HepG2 (cell line): Measurements from ENCODE around the gene C20orf204. TPM values are rescaled to one million over a fixed set of nuclear protein-coding genes. Genes with fewer than 3 reads are reported as not detected.
A peak's percentile ranks its signal among the peaks of the same experiment; 100 is the strongest.

Experiments used
- ARNTL ChIP-seq: sonication (generic); formaldehyde crosslinking; IDR thresholded peaks from 2 replicates; pipeline ENCODE4 v1.4.0; 2020; ENCODE audit warnings: mild to moderate bottlenecking, missing genetic modification reagents
- BRD4 ChIP-seq: sonication (generic); formaldehyde crosslinking; IDR thresholded peaks from 2 replicates; pipeline ENCODE4 v1.4.0; 2020; ENCODE audit warnings: missing genetic modification reagents
- EHMT2 ChIP-seq: fragments of 200-600 bp; sonication (generic); IDR thresholded peaks from 2 replicates; pipeline ENCODE4 v1.7.0; 2017; ENCODE audit warnings: antibody characterized with exemption, low read depth, low read length, borderline replicate concordance
- GABPA ChIP-seq, 2 experiments: IDR thresholded peaks; 2 replicates each; pipeline ENCODE4 v1.6.1; 2011 to 2016; ENCODE audit warnings: low read depth in 2 of 2, low read length in 1 of 2, missing biosample characterization in 1 of 2, missing genetic modification characterization in 1 of 2
- MIXL1 ChIP-seq: IDR thresholded peaks from 2 replicates; pipeline ENCODE4 v1.6.1; 2016
- NFRKB ChIP-seq: fragments of 450-650 bp; IDR thresholded peaks from 2 replicates; pipeline ENCODE4 v1.6.1; 2017
- POLR2AphosphoS2 ChIP-seq: IDR thresholded peaks from 2 replicates; pipeline ENCODE4 v1.6.1; 2011; ENCODE audit warnings: low read depth, low read length, improper control_type of control experiment
- REXO4 ChIP-seq: sonication (generic); formaldehyde crosslinking; IDR thresholded peaks from 2 replicates; pipeline ENCODE4 v1.8.0; 2022; ENCODE audit warnings: missing genetic modification reagents, mild to moderate bottlenecking, borderline replicate concordance
- SMARCE1 ChIP-seq: fragments of 450-650 bp; IDR thresholded peaks from 2 replicates; pipeline ENCODE4 v1.6.1; 2017; ENCODE audit warnings: borderline replicate concordance
- ZKSCAN8 ChIP-seq: IDR thresholded peaks from 2 replicates; pipeline ENCODE4 v1.6.1; 2016; ENCODE audit warnings: borderline replicate concordance, missing genetic modification reagents, missing compliant biosample characterization
- ZNF343 ChIP-seq: sonication (generic); formaldehyde crosslinking; IDR thresholded peaks from 2 replicates; pipeline ENCODE4 v1.4.0; 2020; ENCODE audit warnings: mild to moderate bottlenecking, missing genetic modification reagents
- polyA plus RNA-seq, 8 experiments: library from polyadenylated mRNA; depleted of rRNA in 3 of 8; stranded (reverse) in 7 of 8; unstranded in 1 of 8; fragments of >200 nt; fragmentation: Illumina TruSeq in 4 of 8; extraction: Trizol in 4 of 8; gene quantifications; 2 replicates each; pipeline versions ENCODE4 v1.2.1 to v1.2.3, GENCODE V29; 2011 to 2016; ENCODE audit warnings: low read depth in 4 of 8, missing spikeins in 1 of 8, mixed read lengths in 1 of 8; ENCODE audit not compliant: insufficient read depth in 1 of 8
- total RNA-seq, 5 experiments: library from RNA; depleted of rRNA; stranded (reverse); fragments of >200 nt; fragmentation: Illumina TruSeq; extraction: Trizol; gene quantifications; 2 replicates each; pipeline ENCODE4 v1.2.3, GENCODE V29; 2016; ENCODE audit warnings: low read depth in 1 of 5
- TF ChIP-seq, protein P1 (sequence below): sonication (generic); formaldehyde crosslinking; IDR thresholded peaks from 2 replicates; pipeline ENCODE4 v1.4.0; 2020; ENCODE audit warnings: missing genetic modification reagents, borderline replicate concordance
- TF ChIP-seq, protein P2 (sequence below): sonication (generic); formaldehyde crosslinking; IDR thresholded peaks from 2 replicates; pipeline ENCODE4 v1.5.1; 2020; ENCODE audit warnings: missing genetic modification reagents, mild to moderate bottlenecking, borderline replicate concordance
- TF ChIP-seq, protein P3 (sequence below): sonication (generic); formaldehyde crosslinking; IDR thresholded peaks from 2 replicates; pipeline ENCODE4 v1.9.0; 2022; ENCODE audit warnings: low read depth, missing genetic modification reagents
- TF ChIP-seq, protein P4 (sequence below): sonication (generic); formaldehyde crosslinking; IDR thresholded peaks from 2 replicates; pipeline ENCODE4 v1.8.0; 2022; ENCODE audit warnings: mild to moderate bottlenecking, missing genetic modification reagents
- TF ChIP-seq, protein P5 (sequence below): sonication (generic); formaldehyde crosslinking; IDR thresholded peaks from 2 replicates; pipeline ENCODE4 v1.4.0; 2020; ENCODE audit warnings: missing genetic modification reagents

The C20orf204 gene
- total and polyA plus RNA-seq, 2 of the 13 experiments (the other 11 are each of a cell fraction or from before 2014, with no cell fraction given): 22.1 to 80.0 TPM

DNA sequence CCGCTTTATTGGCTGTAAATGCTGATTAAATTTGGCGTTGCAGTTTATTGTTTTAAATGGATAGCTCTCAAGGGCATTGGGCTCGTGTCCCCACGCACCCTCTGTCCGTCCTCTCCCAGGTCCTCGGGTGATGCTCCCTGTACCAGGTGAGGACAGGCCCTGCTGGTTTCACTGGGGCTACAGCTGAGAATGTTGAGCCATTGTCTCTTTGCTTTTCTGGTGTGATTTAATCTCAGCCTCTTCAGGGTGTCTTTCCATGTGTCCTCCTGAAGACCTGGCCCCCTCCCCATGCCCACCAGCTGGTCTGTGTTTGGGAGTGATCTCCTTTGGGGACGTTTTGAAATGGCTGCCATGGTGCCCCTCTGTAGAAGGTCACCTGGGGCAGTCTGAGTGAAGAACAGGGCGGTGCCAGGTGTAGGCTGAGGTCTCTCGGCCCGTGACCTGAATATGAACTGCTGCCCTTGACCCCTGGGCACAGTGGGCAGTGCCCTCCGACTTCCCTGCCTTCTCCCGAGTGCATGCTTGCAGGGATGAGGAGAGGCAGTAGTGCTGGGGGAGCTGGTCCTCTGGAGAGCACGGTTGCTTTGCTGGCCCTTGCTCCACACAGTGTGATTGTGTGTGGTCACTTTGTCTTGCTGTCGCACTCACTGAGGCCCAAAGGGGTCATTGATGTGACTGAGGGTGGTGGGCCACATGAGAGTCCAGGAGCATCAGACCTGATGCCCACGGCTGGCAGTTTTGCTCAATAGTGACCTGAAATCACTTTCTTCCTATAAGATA, 12.4 kb upstream of the C20orf204 start (continued):
- no peak for TF ChIP-seq ZNF343
- peak; percentile 69 for TF ChIP-seq BRD4 (CRISPR knock-in tag)
- TF ChIP-seq, protein P1, sequence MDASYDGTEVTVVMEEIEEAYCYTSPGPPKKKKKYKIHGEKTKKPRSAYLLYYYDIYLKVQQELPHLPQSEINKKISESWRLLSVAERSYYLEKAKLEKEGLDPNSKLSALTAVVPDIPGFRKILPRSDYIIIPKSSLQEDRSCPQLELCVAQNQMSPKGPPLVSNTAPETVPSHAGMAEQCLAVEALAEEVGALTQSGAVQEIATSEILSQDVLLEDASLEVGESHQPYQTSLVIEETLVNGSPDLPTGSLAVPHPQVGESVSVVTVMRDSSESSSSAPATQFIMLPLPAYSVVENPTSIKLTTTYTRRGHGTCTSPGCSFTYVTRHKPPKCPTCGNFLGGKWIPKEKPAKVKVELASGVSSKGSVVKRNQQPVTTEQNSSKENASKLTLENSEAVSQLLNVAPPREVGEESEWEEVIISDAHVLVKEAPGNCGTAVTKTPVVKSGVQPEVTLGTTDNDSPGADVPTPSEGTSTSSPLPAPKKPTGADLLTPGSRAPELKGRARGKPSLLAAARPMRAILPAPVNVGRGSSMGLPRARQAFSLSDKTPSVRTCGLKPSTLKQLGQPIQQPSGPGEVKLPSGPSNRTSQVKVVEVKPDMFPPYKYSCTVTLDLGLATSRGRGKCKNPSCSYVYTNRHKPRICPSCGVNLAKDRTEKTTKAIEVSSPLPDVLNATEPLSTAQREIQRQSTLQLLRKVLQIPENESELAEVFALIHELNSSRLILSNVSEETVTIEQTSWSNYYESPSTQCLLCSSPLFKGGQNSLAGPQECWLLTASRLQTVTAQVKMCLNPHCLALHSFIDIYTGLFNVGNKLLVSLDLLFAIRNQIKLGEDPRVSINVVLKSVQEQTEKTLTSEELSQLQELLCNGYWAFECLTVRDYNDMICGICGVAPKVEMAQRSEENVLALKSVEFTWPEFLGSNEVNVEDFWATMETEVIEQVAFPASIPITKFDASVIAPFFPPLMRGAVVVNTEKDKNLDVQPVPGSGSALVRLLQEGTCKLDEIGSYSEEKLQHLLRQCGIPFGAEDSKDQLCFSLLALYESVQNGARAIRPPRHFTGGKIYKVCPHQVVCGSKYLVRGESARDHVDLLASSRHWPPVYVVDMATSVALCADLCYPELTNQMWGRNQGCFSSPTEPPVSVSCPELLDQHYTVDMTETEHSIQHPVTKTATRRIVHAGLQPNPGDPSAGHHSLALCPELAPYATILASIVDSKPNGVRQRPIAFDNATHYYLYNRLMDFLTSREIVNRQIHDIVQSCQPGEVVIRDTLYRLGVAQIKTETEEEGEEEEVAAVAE (CRISPR knock-in tag): no peak
- TF ChIP-seq EHMT2: no peak
- TF ChIP-seq GABPA (IDR thresholded peaks at IDR 0.05; ENCODE audit: low read depth, low read length): no peak
- TF ChIP-seq GABPA (CRISPR knock-in tag; IDR thresholded peaks at IDR 0.05; ENCODE audit: low read depth): no peak
- no peak for TF ChIP-seq MIXL1 (CRISPR knock-in tag)
- TF ChIP-seq POLR2AphosphoS2: no peak
- no peak for TF ChIP-seq NFRKB
- TF ChIP-seq, protein P2, sequence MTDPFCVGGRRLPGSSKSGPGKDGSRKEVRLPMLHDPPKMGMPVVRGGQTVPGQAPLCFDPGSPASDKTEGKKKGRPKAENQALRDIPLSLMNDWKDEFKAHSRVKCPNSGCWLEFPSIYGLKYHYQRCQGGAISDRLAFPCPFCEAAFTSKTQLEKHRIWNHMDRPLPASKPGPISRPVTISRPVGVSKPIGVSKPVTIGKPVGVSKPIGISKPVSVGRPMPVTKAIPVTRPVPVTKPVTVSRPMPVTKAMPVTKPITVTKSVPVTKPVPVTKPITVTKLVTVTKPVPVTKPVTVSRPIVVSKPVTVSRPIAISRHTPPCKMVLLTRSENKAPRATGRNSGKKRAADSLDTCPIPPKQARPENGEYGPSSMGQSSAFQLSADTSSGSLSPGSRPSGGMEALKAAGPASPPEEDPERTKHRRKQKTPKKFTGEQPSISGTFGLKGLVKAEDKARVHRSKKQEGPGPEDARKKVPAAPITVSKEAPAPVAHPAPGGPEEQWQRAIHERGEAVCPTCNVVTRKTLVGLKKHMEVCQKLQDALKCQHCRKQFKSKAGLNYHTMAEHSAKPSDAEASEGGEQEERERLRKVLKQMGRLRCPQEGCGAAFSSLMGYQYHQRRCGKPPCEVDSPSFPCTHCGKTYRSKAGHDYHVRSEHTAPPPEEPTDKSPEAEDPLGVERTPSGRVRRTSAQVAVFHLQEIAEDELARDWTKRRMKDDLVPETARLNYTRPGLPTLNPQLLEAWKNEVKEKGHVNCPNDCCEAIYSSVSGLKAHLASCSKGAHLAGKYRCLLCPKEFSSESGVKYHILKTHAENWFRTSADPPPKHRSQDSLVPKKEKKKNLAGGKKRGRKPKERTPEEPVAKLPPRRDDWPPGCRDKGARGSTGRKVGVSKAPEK (CRISPR knock-in tag): peak; percentile 26; the same call in 1 of the 2 replicates
- TF ChIP-seq, protein P3, sequence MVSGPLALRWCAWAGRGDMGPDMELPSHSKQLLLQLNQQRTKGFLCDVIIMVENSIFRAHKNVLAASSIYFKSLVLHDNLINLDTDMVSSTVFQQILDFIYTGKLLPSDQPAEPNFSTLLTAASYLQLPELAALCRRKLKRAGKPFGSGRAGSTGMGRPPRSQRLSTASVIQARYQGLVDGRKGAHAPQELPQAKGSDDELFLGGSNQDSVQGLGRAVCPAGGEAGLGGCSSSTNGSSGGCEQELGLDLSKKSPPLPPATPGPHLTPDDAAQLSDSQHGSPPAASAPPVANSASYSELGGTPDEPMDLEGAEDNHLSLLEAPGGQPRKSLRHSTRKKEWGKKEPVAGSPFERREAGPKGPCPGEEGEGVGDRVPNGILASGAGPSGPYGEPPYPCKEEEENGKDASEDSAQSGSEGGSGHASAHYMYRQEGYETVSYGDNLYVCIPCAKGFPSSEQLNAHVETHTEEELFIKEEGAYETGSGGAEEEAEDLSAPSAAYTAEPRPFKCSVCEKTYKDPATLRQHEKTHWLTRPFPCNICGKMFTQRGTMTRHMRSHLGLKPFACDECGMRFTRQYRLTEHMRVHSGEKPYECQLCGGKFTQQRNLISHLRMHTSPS: peak; percentile 97
- no peak for TF ChIP-seq ZKSCAN8
- TF ChIP-seq, protein P4, sequence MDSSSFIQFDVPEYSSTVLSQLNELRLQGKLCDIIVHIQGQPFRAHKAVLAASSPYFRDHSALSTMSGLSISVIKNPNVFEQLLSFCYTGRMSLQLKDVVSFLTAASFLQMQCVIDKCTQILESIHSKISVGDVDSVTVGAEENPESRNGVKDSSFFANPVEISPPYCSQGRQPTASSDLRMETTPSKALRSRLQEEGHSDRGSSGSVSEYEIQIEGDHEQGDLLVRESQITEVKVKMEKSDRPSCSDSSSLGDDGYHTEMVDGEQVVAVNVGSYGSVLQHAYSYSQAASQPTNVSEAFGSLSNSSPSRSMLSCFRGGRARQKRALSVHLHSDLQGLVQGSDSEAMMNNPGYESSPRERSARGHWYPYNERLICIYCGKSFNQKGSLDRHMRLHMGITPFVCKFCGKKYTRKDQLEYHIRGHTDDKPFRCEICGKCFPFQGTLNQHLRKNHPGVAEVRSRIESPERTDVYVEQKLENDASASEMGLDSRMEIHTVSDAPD (CRISPR knock-in tag): no peak
- 0 out of 2 replicates have a peak, but pooled peaks have one; percentile 1 for TF ChIP-seq REXO4 (CRISPR knock-in tag)
- TF ChIP-seq, protein P5, sequence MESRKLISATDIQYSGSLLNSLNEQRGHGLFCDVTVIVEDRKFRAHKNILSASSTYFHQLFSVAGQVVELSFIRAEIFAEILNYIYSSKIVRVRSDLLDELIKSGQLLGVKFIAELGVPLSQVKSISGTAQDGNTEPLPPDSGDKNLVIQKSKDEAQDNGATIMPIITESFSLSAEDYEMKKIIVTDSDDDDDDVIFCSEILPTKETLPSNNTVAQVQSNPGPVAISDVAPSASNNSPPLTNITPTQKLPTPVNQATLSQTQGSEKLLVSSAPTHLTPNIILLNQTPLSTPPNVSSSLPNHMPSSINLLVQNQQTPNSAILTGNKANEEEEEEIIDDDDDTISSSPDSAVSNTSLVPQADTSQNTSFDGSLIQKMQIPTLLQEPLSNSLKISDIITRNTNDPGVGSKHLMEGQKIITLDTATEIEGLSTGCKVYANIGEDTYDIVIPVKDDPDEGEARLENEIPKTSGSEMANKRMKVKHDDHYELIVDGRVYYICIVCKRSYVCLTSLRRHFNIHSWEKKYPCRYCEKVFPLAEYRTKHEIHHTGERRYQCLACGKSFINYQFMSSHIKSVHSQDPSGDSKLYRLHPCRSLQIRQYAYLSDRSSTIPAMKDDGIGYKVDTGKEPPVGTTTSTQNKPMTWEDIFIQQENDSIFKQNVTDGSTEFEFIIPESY (CRISPR knock-in tag): no peak
- TF ChIP-seq ARNTL (CRISPR knock-in tag): no peak
- TF ChIP-seq SMARCE1: no peak
